ENCODE data around the gene HSD17B12.

Gene HSD17B12

DNA sequence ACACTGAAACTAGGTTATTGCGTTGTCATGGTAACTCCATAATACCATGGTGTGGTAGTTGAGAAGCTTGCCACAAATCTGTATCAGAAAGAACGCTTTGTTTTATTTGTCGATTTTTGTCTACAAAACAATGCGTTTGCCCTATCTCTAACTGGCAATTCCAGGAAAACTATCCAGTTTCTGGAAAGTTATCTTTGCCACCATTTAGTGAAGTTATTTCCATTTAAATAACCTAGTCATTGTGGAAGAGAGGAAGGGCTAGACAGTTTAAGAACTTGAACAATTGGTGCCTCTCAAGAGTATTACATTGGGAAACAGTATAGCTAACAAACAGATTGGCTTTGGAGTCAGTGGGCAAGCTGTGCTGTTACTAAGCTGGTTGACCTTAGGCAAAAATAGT lies 7.9 kb downstream of the HSD17B12 start:
- DNase-seq (ENCODE audit: low read depth), result no peak

DNA sequence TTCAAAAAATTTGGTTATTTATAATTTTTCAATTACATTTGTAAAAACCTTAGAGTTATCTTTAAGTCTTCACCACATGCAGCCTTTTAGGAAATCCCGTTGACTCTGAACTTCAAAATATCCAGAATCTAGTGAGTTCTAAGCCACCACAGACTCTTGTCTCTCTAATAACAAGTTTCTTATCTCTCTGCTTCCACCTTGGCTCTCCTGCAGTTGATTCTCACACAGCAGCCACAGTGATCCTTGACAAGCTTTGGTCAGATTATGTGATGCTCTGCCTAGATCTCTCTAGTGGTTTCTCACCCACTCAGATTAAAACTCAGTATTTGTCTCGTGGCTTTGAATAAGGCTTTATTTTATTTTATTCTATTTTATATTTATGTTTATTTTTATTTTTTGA lies 8.6 kb downstream of the HSD17B12 start:
- no peak for DNase-seq (ENCODE audit: low read depth)

DNA sequence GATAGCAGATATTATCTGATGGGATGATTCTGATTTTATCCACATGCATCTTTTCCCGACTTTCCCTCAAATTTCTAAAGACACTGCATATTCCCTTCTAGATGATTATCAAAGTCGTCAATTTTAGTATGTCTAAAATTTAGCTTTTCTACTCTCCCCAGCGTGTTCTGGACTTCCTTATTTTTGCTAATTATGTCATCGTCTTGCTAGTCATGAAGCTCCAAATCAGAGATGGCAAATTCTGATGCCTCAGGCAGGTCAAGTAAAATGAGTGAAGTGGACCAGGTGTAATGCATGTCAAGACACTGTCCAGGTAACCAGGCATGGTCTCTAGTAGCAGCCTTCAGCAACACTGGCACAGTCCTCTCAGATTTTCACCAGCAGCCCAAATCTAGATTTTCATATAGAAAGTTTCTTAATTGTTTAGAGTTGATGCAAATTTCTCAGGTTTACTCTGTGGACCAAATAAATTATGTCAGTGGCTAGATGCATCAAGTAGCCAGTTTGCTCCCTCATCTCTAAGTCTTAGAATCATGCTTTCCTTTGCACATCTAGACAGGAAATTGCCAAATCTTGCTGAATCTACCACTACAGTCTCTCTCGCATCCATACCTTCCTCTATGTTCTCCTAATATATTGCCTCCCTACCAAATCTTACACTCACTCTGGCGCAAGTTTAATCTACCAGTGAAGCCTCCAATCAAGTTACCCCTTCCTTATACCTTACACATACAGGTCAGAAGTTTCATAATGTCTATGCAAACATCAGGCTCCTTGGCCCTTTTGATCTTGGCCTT lies 10.6 kb downstream of the HSD17B12 start:
- no peak for DNase-seq (ENCODE audit: low read depth)

DNA sequence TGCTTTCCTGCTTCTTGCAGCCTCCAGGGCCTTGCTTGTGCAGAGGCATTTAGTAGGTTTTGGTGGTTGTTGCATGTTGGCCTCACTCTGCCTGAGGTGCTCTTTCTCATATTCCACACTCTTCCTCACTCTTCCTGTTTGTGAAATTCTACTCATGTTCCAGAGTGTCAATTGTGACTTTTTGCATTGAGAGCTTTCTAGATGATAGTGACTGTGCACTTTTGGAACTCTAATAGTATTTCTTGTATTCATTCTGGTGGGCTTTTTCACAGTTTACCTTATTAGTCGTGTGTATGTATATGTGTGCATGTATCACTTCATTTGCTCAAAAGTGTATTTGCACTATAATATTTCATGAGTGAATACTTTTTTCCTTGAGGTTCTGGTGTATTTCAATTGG lies 11.3 kb downstream of the HSD17B12 start:
- DNase-seq (ENCODE audit: low read depth), result no peak

DNA sequence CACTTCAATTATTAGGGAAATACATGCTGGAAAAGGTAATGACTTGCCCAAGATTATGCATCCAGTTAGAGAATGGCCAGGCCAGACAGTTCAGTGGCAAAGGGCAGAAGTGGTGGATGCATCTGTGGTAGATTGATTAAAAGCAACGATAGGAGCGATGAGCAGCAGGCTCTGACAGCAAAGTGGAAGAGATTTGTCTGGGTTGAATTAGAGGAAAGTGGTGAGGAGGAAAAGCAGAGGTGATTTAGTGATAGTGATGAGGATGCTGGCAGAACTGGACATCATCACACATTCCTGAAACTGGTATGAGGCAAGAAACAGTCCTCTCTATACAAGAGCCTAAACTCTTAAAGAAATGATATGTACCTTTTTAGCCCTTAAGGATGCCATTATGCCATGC lies 12.5 kb downstream of the HSD17B12 start:
- DNase-seq (ENCODE audit: low read depth), result no peak

DNA sequence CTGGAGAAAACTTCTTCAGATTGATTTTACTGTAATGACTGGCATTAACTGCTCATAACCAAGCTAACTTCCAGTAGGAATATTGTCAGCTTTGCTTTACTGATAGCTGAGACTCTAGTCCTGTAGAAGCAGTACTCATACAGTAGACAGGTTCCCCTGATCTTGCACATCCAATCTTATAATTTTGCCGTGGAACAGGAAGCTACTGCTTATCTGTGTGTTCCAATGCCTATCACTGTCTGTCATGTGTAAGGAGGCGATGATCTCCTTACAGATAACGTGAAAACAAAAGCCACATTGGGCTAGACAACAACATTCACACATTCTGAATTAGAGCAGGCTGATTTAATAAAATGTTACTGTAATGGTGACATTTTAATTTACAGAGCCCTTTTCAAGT lies 13.2 kb downstream of the HSD17B12 start:
- no peak for DNase-seq (ENCODE audit: low read depth)

DNA sequence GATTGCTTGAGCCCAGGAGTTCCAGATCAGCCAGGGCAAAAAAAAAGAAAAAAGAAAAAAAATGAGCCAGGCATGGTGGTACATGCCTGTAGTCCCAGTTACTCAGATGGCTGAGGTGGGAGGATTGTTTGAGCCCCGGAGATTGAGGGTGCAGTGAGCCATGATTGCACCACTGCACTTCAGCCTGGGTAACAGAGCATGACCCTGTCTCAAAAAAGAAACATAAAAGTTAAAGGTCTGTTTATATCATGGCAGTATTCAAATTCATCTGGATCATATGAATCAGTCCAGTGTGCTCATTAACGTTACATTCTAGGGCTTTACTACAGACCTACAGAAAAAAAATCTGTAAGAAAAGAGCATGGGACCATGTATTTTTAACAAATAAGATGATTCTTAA lies 13.9 kb downstream of the HSD17B12 start:
- no peak for DNase-seq (ENCODE audit: low read depth)

DNA sequence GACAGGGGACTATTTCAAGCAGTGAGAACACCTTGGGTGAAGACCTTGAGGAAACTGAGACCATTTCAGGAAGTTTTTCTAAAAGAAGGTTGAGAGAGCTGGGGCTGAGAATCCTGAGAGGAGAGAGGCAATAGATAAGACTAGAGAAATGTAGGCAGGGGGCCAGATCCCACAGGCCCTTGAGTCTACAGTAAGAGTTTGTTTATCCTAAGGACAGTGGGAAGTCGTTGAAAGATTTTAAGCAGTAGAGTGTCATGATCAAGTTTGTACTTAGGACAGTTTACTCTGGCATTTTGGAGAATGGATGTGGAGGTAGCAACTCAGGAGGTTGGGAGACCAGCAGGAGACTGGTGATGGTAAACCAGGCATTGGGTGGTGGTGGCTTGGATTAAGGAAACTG lies 17.1 kb downstream of the HSD17B12 start:
- no peak for DNase-seq (ENCODE audit: low read depth)

DNA sequence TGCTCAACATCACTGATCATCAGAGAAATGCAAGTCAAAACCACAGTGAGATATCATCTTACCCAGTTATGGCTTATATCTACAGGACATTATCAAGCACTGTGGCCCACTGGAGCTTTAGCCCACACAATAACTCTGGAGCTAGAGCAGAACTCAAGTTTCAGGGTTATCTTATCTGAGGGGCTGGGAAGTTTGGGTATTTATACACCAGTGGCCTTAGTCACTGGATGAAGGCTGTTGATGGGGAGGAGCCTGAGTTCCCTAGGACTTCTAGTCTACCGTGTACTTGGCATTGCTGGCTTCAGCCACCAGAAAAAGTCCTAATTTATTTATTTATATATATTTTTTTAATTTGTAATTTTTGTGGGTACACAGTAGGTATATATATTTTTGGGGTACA lies 19.3 kb downstream of the HSD17B12 start:
- DNase-seq (ENCODE audit: low read depth), result no peak

DNA sequence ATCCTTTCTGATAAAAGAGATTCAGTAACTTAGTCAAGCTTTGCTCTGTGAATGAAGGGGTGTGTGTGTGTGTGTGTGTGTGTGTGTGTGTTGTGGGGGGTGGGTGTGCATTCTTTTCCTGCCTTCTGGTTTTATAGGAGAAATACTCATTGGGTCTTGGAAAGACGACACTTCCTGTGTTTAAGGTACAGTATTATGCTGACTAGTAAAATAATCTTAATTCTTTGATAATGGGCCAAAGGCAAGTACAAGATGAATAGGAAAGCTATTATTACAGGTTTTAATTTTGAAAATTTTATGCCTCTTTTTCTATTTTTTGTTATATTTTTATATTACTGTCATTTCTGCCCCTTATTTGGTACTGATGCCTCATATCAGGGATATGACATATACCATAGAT lies 26.1 kb downstream of the HSD17B12 start:
- DNase-seq (ENCODE audit: low read depth), result no peak

DNA sequence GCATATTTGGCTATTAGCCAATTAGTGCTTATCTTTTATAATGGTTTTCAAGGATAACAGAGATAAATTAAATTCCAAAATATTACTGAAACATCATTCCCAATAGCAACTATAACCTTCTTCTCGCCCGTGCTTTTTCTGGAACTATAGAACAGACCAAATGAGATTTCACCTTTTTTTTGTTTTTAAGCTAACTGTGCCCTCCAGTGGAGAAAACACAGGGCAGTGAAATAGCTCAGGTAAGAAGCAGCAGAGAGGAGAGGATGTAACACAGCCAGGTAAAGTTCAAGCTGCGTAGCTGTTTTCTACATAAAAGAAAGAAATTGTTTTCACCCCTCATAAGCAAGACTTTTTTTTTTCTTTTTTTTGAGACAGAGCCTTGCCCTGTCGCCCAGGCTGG lies 28.2 kb downstream of the HSD17B12 start:
- DNase-seq (ENCODE audit: low read depth), result no peak

DNA sequence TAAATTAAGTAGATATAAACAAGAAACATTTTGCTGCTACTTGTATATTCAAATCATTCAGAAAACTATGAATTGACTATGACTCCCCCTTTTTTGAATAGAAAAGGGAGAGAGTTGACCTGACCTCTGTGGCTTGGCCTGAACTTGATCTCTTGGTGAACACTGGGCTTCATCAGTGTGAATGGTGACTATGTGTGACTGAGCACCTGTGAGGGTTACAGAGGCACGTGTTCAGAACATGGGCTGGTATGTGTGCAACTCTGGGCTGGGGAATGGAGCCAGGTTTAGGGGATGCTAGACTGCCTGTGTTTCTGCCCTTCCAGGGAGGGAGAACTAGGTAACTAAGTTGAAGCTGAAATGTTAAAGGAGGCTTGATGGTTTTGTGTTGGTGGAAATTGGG lies 29.2 kb downstream of the HSD17B12 start:
- DNase-seq (ENCODE audit: low read depth), result no peak

DNA sequence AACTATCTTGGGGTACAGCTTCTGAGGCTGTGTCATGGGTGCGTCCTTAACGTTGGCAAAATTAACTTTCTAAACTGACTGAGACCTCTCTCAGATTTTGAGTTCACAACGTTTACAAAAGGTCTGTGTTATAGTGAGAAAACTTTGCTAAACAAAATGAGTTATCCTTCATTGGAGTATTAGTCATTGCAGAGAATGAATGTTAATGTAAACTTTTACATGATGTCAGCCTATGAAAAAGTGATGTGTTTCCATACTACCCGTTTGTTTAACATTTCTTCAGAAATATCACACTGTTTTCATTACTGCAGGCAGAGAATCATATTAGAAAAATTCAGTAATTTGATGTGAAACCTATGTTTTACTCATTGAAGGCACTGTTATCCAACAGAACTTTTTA lies 32.1 kb downstream of the HSD17B12 start:
- DNase-seq (ENCODE audit: low read depth), result no peak

DNA sequence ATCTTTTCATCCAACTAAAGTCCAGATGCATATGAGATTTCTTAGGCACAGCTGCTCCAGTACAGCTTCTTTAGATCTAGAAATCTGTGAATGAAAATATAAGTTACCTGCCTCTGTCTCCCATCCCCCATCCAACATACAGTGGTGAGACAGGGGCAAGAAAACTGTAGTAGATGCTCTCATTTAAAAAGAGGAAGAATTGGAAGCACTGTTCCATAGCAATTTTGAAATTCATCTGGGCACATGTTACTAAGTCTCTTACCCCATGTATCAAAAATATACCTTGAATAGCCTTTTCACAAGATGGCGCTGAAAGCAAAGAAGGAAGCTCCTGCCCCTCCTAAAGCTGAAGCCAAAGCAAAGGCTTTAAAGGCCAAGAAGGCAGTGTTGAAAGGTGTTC lies 37.8 kb downstream of the HSD17B12 start:
- DNase-seq (ENCODE audit: low read depth), result no peak

DNA sequence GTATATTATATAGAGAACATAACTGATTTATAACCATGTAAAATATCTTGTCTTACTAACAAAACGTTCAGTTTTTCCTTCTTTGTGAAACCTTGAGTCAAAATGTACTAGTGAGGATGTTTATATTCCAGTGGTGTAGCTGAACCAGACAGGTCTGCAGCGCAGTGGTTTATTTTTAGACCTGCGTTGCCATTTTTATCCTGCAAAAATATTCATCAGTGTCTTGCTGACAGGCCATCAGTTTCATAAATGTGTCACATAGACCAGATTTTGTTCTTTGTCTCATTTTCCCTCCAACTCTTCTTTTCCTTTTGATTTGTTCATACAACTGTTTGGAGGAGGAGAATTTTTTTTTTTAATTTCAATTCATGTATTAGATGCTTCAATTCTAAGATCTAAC lies 43.1 kb downstream of the HSD17B12 start:
- DNase-seq (ENCODE audit: low read depth), result no peak

DNA sequence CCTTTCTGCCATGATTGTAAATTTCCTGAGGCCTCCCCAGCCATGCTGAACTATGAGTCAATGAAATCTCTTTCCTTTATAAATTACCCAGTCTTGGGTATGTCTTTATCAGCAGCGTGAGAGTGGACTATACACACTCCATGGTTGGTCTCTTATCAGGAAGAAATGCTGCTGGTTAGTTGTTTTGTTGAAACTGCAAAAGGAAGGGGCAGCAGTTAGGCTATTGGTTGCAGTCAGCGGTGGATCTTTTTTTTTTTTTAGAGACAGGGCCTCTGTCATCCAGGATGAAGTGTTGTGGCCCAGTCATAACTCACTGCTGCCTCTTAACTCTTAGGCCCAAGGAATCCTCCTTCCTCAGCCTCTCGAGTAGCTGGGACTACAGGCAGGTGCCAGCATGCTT lies 51.7 kb downstream of the HSD17B12 start:
- no peak for DNase-seq (ENCODE audit: low read depth)

DNA sequence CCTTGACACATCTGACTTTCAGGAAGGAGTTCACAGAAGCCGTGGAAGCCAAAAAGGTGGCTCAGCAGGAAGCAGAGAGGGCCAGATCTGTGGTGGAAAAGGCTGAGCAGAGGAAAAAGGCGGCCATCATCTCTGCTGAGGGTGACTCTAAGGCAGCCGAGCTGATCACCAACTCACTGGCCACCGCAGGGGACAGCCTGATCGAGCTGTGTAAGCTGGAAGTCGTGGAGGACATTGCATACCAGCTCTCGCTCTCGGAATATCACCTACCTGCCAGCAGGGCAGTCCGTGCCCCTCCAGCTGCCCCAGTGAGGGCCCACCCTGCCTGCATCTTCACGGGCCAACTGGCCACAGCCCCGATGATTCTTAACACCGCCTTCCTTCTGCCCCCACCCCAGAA lies 53.7 kb downstream of the HSD17B12 start:
- no peak for DNase-seq (ENCODE audit: low read depth)

DNA sequence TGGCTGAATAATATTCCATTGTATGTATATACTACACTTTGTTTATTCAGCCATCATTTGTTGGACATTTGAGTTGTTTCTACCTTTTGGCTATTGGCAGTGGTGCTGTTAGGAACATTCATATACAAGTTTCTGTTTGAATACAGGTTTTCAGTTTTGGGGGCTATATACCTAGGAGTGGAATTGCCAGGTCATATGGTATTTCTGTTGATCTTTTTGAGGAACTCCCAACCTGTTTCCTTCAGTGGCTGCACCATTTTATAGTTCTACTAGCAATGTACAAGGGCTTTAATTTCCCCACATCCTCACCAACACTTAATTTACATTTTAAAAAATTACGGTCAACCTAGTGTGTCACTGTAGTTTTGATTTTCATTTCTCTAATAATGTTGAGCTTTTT lies 54.6 kb downstream of the HSD17B12 start:
- no peak for DNase-seq (ENCODE audit: low read depth)

DNA sequence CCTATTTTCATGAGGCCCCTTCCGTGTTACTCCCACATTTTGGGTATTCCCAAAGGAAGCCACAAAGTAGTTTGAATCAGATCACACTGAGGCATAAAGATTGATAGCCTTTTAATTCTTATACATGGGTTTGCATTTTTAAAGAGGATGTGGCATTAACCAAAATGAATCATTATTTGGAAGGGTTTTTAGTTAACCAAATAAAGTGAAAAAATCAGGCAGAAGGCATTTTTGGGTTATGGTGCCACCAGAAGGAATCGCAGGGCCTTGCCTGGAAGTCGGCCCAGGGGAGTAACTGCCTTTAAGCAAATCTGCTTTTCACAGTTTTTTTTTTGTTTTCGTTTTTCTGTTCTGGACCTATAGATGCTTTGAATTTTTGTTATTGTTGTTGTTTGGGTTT lies 55.4 kb downstream of the HSD17B12 start:
- DNase-seq (ENCODE audit: low read depth), result no peak

DNA sequence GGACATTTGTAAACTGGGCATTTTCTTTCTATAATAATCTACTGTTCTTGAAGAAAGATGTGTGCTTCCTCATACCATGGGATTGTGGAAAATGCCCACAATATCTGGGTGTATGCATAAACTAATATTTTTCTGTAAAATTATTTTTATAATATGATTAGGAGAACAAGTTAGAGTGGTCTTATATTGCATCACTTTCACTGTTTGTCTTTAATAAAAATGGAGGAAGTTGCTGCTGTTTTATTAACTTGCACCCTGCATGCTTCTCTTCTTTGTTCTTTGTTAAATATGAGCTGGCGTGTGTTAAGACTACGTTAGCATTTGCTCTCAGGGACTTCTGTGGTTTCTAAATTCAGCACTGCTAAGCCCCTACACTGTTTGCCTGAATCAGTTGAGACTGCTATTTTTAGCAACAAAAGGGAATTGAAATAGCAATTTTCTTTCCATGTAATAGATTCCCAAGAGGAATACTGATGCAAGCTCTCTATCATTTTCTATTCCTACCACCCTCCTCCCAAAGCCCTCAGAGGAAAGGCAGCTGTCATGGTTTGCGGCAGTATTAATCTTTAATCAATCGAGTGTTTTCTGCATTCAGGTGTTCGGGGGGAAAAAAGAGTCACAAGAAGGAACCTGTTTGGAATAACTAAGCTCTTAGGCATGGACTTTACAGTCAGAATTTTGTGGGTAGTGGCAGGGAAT lies 56.1 kb downstream of the HSD17B12 start:
- no peak for DNase-seq (ENCODE audit: low read depth)

DNA sequence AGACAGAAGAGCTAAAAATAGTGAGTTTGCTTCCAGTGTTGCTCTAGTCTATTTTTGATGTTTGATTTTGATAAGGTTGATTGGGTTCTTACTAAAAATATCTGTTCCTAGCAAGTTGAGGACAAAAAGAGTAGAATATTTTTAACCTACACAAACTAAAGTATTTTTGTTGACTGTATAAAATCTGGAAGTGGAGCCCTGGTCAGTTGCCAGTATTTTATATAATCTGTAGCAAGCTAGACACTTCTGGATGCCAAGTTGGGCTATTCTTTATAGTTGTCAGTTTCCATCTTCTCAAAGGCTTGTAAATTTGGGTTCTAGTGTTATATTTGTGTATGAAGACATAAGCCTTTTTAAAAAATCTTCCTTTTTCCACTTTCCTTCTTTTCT lies 56.7 kb downstream of the HSD17B12 start:
- no peak for DNase-seq (ENCODE audit: low read depth)

DNA sequence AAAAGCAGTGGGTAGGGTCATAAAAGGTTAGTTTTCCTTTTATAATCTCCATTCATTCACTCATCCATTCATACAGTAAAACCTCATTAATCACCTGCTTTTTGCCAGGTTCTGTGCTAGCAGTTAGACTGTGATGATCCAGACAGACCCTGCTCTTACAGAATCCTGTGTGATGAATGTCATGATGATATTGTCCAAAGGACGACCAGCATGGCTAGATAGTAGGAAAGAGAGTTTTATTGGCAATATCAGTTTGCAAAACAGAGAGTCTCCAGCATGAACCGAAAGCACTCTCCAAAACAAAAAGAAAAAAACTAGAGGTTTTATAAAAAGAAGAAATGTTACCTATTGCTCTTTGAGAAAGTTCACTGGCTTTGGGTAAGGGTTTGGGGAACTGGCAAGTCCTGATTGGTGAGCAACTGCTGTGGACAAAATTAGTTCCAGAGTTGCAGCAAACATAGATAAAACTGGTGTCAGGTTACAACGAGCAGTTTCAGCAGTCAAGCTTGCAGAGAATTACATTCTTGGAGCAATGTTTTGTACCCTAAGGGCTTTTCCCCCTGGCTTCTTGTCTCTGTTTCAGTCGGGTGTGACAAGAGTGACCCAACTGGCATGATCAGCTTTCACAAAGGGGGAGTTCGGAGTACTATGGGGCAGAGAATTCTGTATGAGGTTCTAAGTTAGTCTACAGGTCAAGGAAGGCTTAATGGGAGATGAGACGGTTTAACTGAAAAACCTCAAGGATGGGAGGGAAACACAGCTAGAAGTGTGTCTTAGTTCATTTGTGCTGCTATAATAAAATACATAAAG lies 58.3 kb downstream of the HSD17B12 start:
- no peak for DNase-seq (ENCODE audit: low read depth)

DNA sequence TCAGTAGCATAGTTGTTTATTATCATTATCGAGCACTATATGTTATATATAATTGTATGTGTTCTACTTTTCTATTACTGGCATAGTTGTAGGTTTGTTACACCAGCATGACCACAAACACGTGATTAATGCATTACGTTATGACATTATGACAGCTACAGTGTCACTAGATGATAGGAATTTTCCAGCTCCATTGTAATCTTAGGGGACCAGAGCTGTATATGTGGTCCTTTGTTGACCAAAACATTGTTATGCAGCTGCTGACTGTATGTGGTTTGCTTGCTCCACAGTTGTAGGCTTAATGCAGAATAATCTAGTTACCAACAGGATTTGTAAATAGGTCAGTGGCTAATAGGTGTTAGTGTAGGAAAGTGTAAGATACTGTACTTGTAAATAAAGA lies 66.1 kb downstream of the HSD17B12 start:
- no peak for DNase-seq (ENCODE audit: low read depth)

All from stimulated activated CD8-positive, alpha-beta memory T cell treated with anti-CD3 and anti-CD28 coated beads, Interleukin-12 subunit alpha, Interleukin-12 subunit beta, amount 100 ng/mL, for 4 hours (primary cell).